Measurements from ENCODE around the gene IGSF9. TPM values are rescaled to one million over a fixed set of nuclear protein-coding genes. Genes with fewer than 3 reads are reported as not detected.
"Not testable (repeated sequence)": the region's sequence is repeated elsewhere in the genome, so short reads cannot be mapped to it uniquely, and the experiment has no call there.

IGSF9 gene
- total RNA-seq, 1 donor from 2014 or later, result not detected

GRCh38 chr1:159900755-159901360 lies 44.6 kb downstream of the IGSF9 start:
- DNase-seq (ENCODE audit: low read depth, low spot score), result no peak

- DNase-seq (ENCODE audit: low read depth, low spot score), result peak; percentile 53
Measured at GRCh38 chr1:159900086-159900680, 45.2 kb downstream of the IGSF9 start, which contains the start of gene CFAP45. Gene CFAP45, minus strand, starts transcription at chr1:159900165. Its CDS starts 67 bp downstream, at chr1:159900098.

- DNase-seq (ENCODE audit: low read depth, low spot score), result not testable (repeated sequence)
Measured at GRCh38 chr1:159899634-159900033, 45.8 kb downstream of the IGSF9 start.

GRCh38 chr1:159898527-159898926 lies 46.9 kb downstream of the IGSF9 start:
- DNase-seq (ENCODE audit: low read depth, low spot score), result no peak

GRCh38 chr1:159897962-159898361 lies 47.5 kb downstream of the IGSF9 start:
- no peak for DNase-seq (ENCODE audit: low read depth, low spot score)

GRCh38 chr1:159896546-159896930 lies 48.9 kb downstream of the IGSF9 start:
- DNase-seq (ENCODE audit: low read depth, low spot score), result no peak

- no peak for DNase-seq (ENCODE audit: low read depth, low spot score)
Measured at GRCh38 chr1:159895836-159896545, 49.4 kb downstream of the IGSF9 start.

GRCh38 chr1:159895286-159895685 lies 50.1 kb downstream of the IGSF9 start:
- DNase-seq (ENCODE audit: low read depth, low spot score), result no peak

- no peak for DNase-seq (ENCODE audit: low read depth, low spot score)
Measured at GRCh38 chr1:159892944-159893343, 52.5 kb downstream of the IGSF9 start.

- peak; percentile 79 for DNase-seq (ENCODE audit: low read depth, low spot score)
Measured at GRCh38 chr1:159891275-159892157, 53.9 kb downstream of the IGSF9 start.

- DNase-seq (ENCODE audit: low read depth, low spot score), result no peak
Measured at GRCh38 chr1:159890390-159890789, 55.0 kb downstream of the IGSF9 start.

GRCh38 chr1:159889821-159890252 lies 55.6 kb downstream of the IGSF9 start:
- DNase-seq (ENCODE audit: low read depth, low spot score), result peak; percentile 71

- no peak for DNase-seq (ENCODE audit: low read depth, low spot score)
Measured at GRCh38 chr1:159889202-159889601, 56.2 kb downstream of the IGSF9 start.

GRCh38 chr1:159884296-159884695 lies 61.1 kb downstream of the IGSF9 start:
- DNase-seq (ENCODE audit: low read depth, low spot score), result no peak

- DNase-seq (ENCODE audit: low read depth, low spot score), result no peak
Measured at GRCh38 chr1:159883134-159883533, 62.3 kb downstream of the IGSF9 start.

GRCh38 chr1:159882527-159882862 lies 62.9 kb downstream of the IGSF9 start:
- no peak for DNase-seq (ENCODE audit: low read depth, low spot score)

GRCh38 chr1:159881622-159882526 lies 63.5 kb downstream of the IGSF9 start:
- DNase-seq (ENCODE audit: low read depth, low spot score), result peak; percentile 85

- no peak for DNase-seq (ENCODE audit: low read depth, low spot score)
Measured at GRCh38 chr1:159880430-159880829, 65.0 kb downstream of the IGSF9 start.

- DNase-seq (ENCODE audit: low read depth, low spot score), result no peak
Measured at GRCh38 chr1:159879977-159880376, 65.4 kb downstream of the IGSF9 start.

GRCh38 chr1:159879136-159879535 lies 66.3 kb downstream of the IGSF9 start:
- no peak for DNase-seq (ENCODE audit: low read depth, low spot score)
